ENCODE measurements around the gene PLD3. TPM values are rescaled to one million over a fixed set of nuclear protein-coding genes. Genes with fewer than 3 reads are reported as not detected.

Gene PLD3
- total RNA-seq, 1 donor from 2014 or later, result 116 TPM

DNA sequence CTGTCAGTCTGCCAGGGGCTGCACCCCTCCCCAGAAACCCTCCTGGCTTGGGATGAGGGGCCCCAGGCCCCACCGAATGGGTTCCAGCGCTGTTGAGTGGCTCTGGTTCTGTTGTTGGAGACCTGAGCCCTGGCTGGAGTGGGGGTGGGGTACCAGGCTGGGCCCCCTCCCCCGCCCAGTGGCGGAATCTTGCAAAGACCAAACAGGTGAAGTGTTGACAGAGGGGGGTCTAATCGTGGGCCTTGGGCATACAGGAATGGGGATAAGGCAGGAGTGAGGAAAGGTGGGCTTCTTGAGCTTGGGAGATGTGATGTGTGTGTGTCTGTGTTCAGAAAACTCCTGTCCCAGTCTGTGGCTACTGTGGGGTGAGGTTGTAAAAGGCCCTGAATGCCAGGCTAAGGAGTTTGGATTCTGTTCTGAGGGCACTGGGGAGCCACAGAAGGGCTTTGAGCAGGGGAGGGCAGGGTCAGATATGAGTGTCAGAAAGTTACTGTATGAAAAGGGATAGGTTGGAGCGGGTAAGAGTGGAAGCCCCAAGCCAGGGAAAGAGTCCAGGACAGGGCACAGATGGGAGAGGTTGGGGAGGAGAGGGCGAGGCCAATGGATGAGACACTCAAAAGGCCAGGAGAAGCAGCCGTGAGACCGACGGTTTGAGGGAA, 41.7 kb downstream of the PLD3 start, which contains the start of gene HIPK4:
TSS of gene HIPK4 (minus strand) at position 98 of the 659 bp plus-strand sequence. CDS start 279 bp downstream, outside the sequence.
- Histone ChIP-seq H3K9ac (no peak within 1 kb of the TSS), H3F3A (ENCODE audit: low read depth) (no peaks in the 10 kb centered on the region), H2AFZ (replicated peaks) (no peak within 1 kb of the TSS), H3K27me3 (no peaks in the 10 kb centered on the region), H3K4me2 (no peak within 1 kb of the TSS), H3K36me3 (no peaks in the 10 kb centered on the region), H3K79me2 (ENCODE audit: low read depth) (no peaks in the 10 kb centered on the region), H3K9me3 (ENCODE audit: low read depth) (no peaks in the 10 kb centered on the region), H3K4me1 (no peaks in the 10 kb centered on the region), H3K4me3 (no peak within 1 kb of the TSS), H4K20me1 (ENCODE audit: low read depth) (no peaks in the 10 kb centered on the region), H3K27ac (no peak within 1 kb of the TSS)
- DNase-seq (ENCODE audit: low spot score), result no peak
- no peaks in the 10 kb centered on the region for H3K9me3 Mint-ChIP-seq
- H3K4me3 Mint-ChIP-seq, result no peak within 1 kb of the TSS
- H3K36me3 Mint-ChIP-seq, result no peaks in the 10 kb centered on the region
- H3K4me1 Mint-ChIP-seq, result peaks cover 5% of the 10 kb centered on the region
- H3K27me3 Mint-ChIP-seq (ENCODE audit: insufficient read depth, low read depth), result peaks cover 11% of the 10 kb centered on the region
- peak within 1 kb of the TSS; percentile 13 for H3K27ac Mint-ChIP-seq
- TF ChIP-seq EZH2 (IDR thresholded peaks at IDR 0.05) (no peak), EZH2phosphoT487 (IDR thresholded peaks at IDR 0.05) (no peak)
- TF ChIP-seq, protein P1, sequence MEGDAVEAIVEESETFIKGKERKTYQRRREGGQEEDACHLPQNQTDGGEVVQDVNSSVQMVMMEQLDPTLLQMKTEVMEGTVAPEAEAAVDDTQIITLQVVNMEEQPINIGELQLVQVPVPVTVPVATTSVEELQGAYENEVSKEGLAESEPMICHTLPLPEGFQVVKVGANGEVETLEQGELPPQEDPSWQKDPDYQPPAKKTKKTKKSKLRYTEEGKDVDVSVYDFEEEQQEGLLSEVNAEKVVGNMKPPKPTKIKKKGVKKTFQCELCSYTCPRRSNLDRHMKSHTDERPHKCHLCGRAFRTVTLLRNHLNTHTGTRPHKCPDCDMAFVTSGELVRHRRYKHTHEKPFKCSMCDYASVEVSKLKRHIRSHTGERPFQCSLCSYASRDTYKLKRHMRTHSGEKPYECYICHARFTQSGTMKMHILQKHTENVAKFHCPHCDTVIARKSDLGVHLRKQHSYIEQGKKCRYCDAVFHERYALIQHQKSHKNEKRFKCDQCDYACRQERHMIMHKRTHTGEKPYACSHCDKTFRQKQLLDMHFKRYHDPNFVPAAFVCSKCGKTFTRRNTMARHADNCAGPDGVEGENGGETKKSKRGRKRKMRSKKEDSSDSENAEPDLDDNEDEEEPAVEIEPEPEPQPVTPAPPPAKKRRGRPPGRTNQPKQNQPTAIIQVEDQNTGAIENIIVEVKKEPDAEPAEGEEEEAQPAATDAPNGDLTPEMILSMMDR (IDR thresholded peaks at IDR 0.05), result no peak

- H3K4me1 Mint-ChIP-seq, result peaks cover 5% of the 10 kb centered on the region
- Histone ChIP-seq H3K4me1 (no peaks in the 10 kb centered on the region), H3K9me3 (ENCODE audit: low read depth) (no peaks in the 10 kb centered on the region), H3K27me3 (no peaks in the 10 kb centered on the region), H3K4me2 (no peak overlapping the region), H2AFZ (replicated peaks) (no peak overlapping the region), H3K79me2 (ENCODE audit: low read depth) (no peaks in the 10 kb centered on the region), H3K36me3 (no peaks in the 10 kb centered on the region), H3K9ac (no peak overlapping the region), H4K20me1 (ENCODE audit: low read depth) (no peaks in the 10 kb centered on the region), H3K27ac (no peak overlapping the region), H3K4me3 (no peak overlapping the region), H3F3A (ENCODE audit: low read depth) (no peaks in the 10 kb centered on the region)
- H3K4me3 Mint-ChIP-seq, result no peak overlapping the region
- no peaks in the 10 kb centered on the region for H3K36me3 Mint-ChIP-seq
- no peak for TF ChIP-seq EZH2phosphoT487 (IDR thresholded peaks at IDR 0.05)
- TF ChIP-seq, protein P1 (IDR thresholded peaks at IDR 0.05), result no peak
- TF ChIP-seq EZH2 (IDR thresholded peaks at IDR 0.05), result no peak
- H3K9me3 Mint-ChIP-seq, result no peaks in the 10 kb centered on the region
- H3K27ac Mint-ChIP-seq, result peak overlapping the region; percentile 64
- no peak for DNase-seq (ENCODE audit: low spot score)
- H3K27me3 Mint-ChIP-seq (ENCODE audit: insufficient read depth, low read depth), result peaks cover 10% of the 10 kb centered on the region
These were observed 43.6 kb downstream of the PLD3 start for GRCh38 chr19:40392123-40392522.

DNA sequence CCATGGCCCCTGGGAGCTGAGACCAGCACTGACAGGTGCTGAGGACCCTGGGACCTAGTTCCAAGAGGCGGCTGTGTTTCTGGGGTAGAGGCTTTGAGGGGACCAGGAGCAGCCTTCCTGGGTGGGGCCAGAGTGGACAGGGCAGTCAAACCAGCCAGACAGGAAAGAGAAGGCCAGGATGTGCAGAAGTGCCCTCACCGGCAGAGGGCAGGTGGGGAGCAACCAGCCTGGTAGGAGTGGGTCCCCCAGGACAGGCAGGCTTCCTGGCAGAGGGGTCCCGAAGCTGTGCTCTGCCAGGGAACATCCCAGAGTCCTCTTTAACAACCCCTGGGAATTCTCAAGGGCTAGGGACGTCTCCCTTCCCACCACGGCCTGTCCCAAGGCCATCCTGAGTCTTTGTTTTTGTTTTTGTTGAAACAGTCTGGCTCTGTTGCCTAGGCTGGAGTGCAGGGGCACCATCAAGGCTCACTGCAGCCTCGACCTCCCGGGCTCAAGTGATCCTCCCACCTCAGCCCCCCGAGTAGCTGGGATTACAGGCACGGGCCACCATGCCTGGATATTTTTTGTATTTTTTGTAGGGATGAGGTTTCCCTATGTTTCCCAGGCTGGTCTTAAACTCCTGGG, 44.5 kb downstream of the PLD3 start:
- H3K27ac Mint-ChIP-seq, result no peak overlapping the region

More for the DNA sequence above, 44.5 kb downstream of the PLD3 start:
- H3F3A ChIP-seq (ENCODE audit: low read depth), result no peaks in the 10 kb centered on the region
- no peak overlapping the region for H3K4me3 Mint-ChIP-seq
- no peaks in the 10 kb centered on the region for H4K20me1 ChIP-seq (ENCODE audit: low read depth)
- DNase-seq (ENCODE audit: low spot score), result no peak
- H3K4me1 ChIP-seq, result no peaks in the 10 kb centered on the region
- H3K9me3 ChIP-seq (ENCODE audit: low read depth), result no peaks in the 10 kb centered on the region
- H2AFZ ChIP-seq (replicated peaks), result no peak overlapping the region
- no peaks in the 10 kb centered on the region for H3K9me3 Mint-ChIP-seq
- H3K36me3 ChIP-seq, result no peaks in the 10 kb centered on the region
- H3K27ac ChIP-seq, result no peak overlapping the region
- H3K4me2 ChIP-seq, result no peak overlapping the region
- peaks cover 10% of the 10 kb centered on the region for H3K27me3 Mint-ChIP-seq (ENCODE audit: insufficient read depth, low read depth)
- H3K9ac ChIP-seq, result no peak overlapping the region
- H3K4me3 ChIP-seq, result no peak overlapping the region
- TF ChIP-seq EZH2 (IDR thresholded peaks at IDR 0.05), result no peak
- TF ChIP-seq, protein P1 (IDR thresholded peaks at IDR 0.05), result no peak
- TF ChIP-seq EZH2phosphoT487 (IDR thresholded peaks at IDR 0.05), result no peak
- H3K27me3 ChIP-seq, result peaks cover 4% of the 10 kb centered on the region
- H3K79me2 ChIP-seq (ENCODE audit: low read depth), result no peaks in the 10 kb centered on the region
- H3K4me1 Mint-ChIP-seq, result peaks cover 5% of the 10 kb centered on the region
- H3K36me3 Mint-ChIP-seq, result no peaks in the 10 kb centered on the region
